CD4-positive, alpha-beta T cell (primary cell): ENCODE data around the gene PTRH1. TPM values are rescaled to one million over a fixed set of nuclear protein-coding genes. Genes with fewer than 3 reads are reported as not detected.

Experiments
- ATAC-seq: fragments of 200-7000 bp; cut with Tn5 transposase; one replicate; pipeline ENCODE4 v1.10.0; 2022; ENCODE audit warnings: mild to moderate bottlenecking; ENCODE audit not compliant: poor library complexity
- CTCF ChIA-PET: fragments of 350-600 bp; sonication (Branson Sonifier 250); formaldehyde crosslinking; loops from one replicate; lab custom pipeline; 2021; ENCODE audit warnings: antibody characterized with exemption, inconsistent platforms; lab: Charles Lee
- POLR2A ChIA-PET: fragments of 350-600 bp; sonication (Branson Sonifier 250); formaldehyde crosslinking; loops from one replicate; lab custom pipeline; 2021; ENCODE audit warnings: antibody characterized with exemption, inconsistent platforms; lab: Charles Lee
- DNase-seq, 14 experiments: peaks; one replicate each; pipeline ENCODE4 v3.0.0-alpha.2; 2013 to 2020; ENCODE audit warnings: mixed read lengths in 2 of 14
- H3K27ac ChIP-seq, 2 donors: one replicate each; pipeline versions ENCODE4 v1.5.1 to v1.7.0; 2013; ENCODE audit warnings: low read length in 2 of 2, low read depth in 1 of 2, mild to moderate bottlenecking in 1 of 2
- H3K27me3 ChIP-seq, 2 experiments: 1 replicate in 1 of 2; 2 replicates in 1 of 2; pipeline versions ENCODE4 v1.6.1 to v1.7.0; 2013; ENCODE audit warnings: low read length in 2 of 2, control low read depth in 1 of 2, mild to moderate bottlenecking in 1 of 2, moderate library complexity in 1 of 2; ENCODE audit not compliant: insufficient read depth in 2 of 2, control insufficient read depth in 1 of 2
- H3K36me3 ChIP-seq: one replicate; pipeline ENCODE4 v1.6.1; 2013; ENCODE audit warnings: low read length, control low read depth; ENCODE audit not compliant: insufficient read depth
- H3K4me1 ChIP-seq: one replicate; pipeline ENCODE4 v1.6.1; 2013; ENCODE audit warnings: low read length, control low read depth; ENCODE audit not compliant: insufficient read depth
- H3K4me3 ChIP-seq: one replicate; pipeline ENCODE4 v1.5.1; 2013; ENCODE audit warnings: mild to moderate bottlenecking, low read length, moderate library complexity
- H3K9me3 ChIP-seq, 2 experiments: 1 replicate in 1 of 2; 2 replicates in 1 of 2; pipeline versions ENCODE4 v1.6.1 to v1.7.0; 2013; ENCODE audit warnings: low read length in 2 of 2, mild to moderate bottlenecking in 2 of 2, control low read depth in 1 of 2, moderate library complexity in 1 of 2; ENCODE audit not compliant: control insufficient read depth in 1 of 2, insufficient read depth in 1 of 2
- H3K27ac Mint-ChIP-seq: one replicate; pipeline ENCODE4 v1.8.0; 2020; ENCODE audit warnings: mixed read lengths
- H3K27me3 Mint-ChIP-seq: one replicate; pipeline ENCODE4 v1.8.0; 2021; ENCODE audit warnings: mixed read lengths
- H3K36me3 Mint-ChIP-seq: one replicate; pipeline ENCODE4 v1.8.0; 2021; ENCODE audit warnings: low read depth, mixed read lengths
- H3K4me1 Mint-ChIP-seq: one replicate; pipeline ENCODE4 v1.8.0; 2021; ENCODE audit warnings: low read depth, mixed read lengths
- H3K4me3 Mint-ChIP-seq: one replicate; pipeline ENCODE4 v1.8.0; 2020; ENCODE audit warnings: mild to moderate bottlenecking, mixed read lengths
- H3K9me3 Mint-ChIP-seq: one replicate; pipeline ENCODE4 v1.8.0; 2020; ENCODE audit warnings: mixed read lengths
- intact Hi-C, 2 experiments: fragments of 100-400 bp; cut with DNase I in 1 of 2; cut with micrococcal nuclease in 1 of 2; formaldehyde crosslinking; loops; one replicate each; pipeline versions ENCODE4 v1.15.1 to v1.9.0; 2023 to 2025; cut with DNase I, micrococcal nuclease
- total RNA-seq, 174 experiments: library from RNA in 2 of 174; stranded (reverse) in 2 of 174; gene quantifications; one replicate each; pipeline ENCODE4 v1.2.3 and lab custom pipeline; 2021 to 2026
- TF ChIP-seq, protein P1 (sequence below): fragments of 200-600 bp; IDR thresholded peaks from one replicate; pipeline ENCODE4 v1.8.0; 2022; ENCODE audit warnings: antibody characterized with exemption, mild to moderate bottlenecking

PTRH1 gene
- total RNA-seq, 2 experiments from 2014 or later: 4.5 to 5.9 TPM

DNA sequence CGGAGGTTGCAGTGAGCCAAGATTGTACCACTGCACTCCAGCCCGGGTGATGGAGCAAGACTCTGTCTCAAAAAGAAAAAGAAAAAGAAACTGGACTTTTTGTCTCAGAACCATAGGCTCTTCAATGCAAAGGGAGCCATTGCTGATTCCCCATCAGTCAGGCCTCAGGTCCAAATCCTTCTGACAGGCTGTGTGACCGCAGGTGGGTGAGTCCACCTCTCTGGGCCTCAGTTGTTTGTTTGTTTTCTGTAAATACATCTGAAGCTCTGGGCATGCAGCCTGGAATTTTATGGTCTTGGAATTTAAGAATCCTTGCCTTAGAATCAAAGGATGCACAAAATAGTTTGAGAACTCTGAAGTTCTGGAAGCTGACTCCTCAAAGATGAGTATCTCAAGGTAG is 40.8 kb upstream of the PTRH1 start:
- H3K27ac Mint-ChIP-seq: no peak overlapping the region
- no peaks in the 10 kb centered on the region for H3K27me3 ChIP-seq
- no peak overlapping the region for H3K27ac ChIP-seq
- H3K9me3 ChIP-seq: no peaks in the 10 kb centered on the region
- no peak overlapping the region for H3K4me3 Mint-ChIP-seq
- intact Hi-C loops: no loop called here
- no peaks in the 10 kb centered on the region for H3K9me3 Mint-ChIP-seq
- peaks cover 9% of the 10 kb centered on the region for H3K4me1 Mint-ChIP-seq
- H3K36me3 ChIP-seq: peaks cover 68% of the 10 kb centered on the region
- POLR2A ChIA-PET: interaction anchor here (1.8 kb wide), 1 partner anchor 29 kb away, joined by 7 read pairs; the partner anchor contains the start of gene CDK9
- ATAC-seq (no peak), DNase-seq (no peak)
- peaks cover 9% of the 10 kb centered on the region for H3K4me1 ChIP-seq
- CTCF ChIA-PET: interaction anchor here (0.7 to 1.1 kb wide), 3 partner anchors 21 to 137 kb away, joined by 3 to 4 read pairs (median 3); no protein-coding TSS in a partner anchor
- no peak overlapping the region for H3K4me3 ChIP-seq
- TF ChIP-seq, protein P1, sequence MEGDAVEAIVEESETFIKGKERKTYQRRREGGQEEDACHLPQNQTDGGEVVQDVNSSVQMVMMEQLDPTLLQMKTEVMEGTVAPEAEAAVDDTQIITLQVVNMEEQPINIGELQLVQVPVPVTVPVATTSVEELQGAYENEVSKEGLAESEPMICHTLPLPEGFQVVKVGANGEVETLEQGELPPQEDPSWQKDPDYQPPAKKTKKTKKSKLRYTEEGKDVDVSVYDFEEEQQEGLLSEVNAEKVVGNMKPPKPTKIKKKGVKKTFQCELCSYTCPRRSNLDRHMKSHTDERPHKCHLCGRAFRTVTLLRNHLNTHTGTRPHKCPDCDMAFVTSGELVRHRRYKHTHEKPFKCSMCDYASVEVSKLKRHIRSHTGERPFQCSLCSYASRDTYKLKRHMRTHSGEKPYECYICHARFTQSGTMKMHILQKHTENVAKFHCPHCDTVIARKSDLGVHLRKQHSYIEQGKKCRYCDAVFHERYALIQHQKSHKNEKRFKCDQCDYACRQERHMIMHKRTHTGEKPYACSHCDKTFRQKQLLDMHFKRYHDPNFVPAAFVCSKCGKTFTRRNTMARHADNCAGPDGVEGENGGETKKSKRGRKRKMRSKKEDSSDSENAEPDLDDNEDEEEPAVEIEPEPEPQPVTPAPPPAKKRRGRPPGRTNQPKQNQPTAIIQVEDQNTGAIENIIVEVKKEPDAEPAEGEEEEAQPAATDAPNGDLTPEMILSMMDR: no peak
- H3K36me3 Mint-ChIP-seq: peaks cover 42% of the 10 kb centered on the region
- H3K27me3 Mint-ChIP-seq: no peaks in the 10 kb centered on the region

DNA sequence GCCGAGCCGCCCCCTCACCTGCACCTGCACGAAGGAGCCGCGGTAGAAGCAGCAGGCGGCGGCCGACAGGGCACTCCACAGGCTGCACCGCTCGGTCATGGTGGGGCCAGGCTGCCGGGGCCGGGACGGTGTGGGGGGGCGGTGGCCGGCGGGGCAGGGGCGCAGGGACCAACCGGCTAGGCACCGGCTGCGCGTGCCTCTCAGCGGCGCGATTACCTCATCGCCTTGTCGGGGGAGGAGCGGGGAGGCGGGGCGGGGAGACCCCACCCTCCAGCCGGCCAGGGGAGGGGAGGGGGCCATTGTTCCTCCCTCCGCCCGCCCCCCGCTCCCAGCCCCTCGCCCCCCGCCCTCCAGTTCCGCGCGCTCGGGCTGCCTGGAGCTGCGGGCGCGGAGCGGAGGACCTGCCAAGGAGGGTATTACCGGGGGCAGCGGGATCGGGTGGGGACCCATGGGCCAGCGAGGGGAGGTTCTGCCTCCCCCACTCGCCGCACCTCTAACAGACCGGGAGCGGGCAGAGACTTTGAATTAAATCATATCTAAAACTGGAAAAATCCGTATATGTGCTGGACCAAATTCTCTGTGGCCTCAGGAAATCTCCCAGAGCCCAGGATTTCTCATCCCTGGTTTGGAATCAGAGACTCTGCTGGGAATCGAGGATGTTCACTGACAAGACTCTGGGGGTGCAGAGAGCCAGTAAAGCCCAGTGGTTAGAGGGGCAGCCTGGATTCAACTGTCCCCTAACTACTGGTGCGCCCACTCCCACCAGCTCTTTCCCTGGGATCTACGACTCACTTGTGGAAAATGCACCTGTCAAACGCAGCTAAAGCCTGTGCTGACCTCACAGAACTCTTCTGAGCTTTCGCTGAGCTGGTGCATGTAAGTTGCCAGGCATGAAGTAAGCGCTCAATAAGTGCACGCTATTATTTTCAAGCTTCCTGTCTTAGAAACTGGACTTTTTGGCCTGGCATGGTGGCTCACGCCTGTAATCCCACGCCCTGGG is 39.9 kb upstream of the PTRH1 start:
- TF ChIP-seq, protein P1: no peak
- H3K27ac ChIP-seq: no peak overlapping the region
- intact Hi-C loops: no loop called here
- no peak for DNase-seq
- H3K4me3 ChIP-seq: no peak overlapping the region
- peaks cover 46% of the 10 kb centered on the region for H3K36me3 Mint-ChIP-seq
- H3K27me3 Mint-ChIP-seq: no peaks in the 10 kb centered on the region
- ChIA-PET CTCF (no interaction called here), POLR2A (no interaction called here)
- no peaks in the 10 kb centered on the region for H3K9me3 ChIP-seq
- H3K27me3 ChIP-seq: no peaks in the 10 kb centered on the region
- no peak overlapping the region for H3K27ac Mint-ChIP-seq
- H3K4me1 ChIP-seq: peaks cover 9% of the 10 kb centered on the region
- no peak overlapping the region for H3K4me3 Mint-ChIP-seq
- H3K9me3 Mint-ChIP-seq: no peaks in the 10 kb centered on the region
- ATAC-seq: no peak
- peaks cover 12% of the 10 kb centered on the region for H3K4me1 Mint-ChIP-seq
- peaks cover 70% of the 10 kb centered on the region for H3K36me3 ChIP-seq

DNA sequence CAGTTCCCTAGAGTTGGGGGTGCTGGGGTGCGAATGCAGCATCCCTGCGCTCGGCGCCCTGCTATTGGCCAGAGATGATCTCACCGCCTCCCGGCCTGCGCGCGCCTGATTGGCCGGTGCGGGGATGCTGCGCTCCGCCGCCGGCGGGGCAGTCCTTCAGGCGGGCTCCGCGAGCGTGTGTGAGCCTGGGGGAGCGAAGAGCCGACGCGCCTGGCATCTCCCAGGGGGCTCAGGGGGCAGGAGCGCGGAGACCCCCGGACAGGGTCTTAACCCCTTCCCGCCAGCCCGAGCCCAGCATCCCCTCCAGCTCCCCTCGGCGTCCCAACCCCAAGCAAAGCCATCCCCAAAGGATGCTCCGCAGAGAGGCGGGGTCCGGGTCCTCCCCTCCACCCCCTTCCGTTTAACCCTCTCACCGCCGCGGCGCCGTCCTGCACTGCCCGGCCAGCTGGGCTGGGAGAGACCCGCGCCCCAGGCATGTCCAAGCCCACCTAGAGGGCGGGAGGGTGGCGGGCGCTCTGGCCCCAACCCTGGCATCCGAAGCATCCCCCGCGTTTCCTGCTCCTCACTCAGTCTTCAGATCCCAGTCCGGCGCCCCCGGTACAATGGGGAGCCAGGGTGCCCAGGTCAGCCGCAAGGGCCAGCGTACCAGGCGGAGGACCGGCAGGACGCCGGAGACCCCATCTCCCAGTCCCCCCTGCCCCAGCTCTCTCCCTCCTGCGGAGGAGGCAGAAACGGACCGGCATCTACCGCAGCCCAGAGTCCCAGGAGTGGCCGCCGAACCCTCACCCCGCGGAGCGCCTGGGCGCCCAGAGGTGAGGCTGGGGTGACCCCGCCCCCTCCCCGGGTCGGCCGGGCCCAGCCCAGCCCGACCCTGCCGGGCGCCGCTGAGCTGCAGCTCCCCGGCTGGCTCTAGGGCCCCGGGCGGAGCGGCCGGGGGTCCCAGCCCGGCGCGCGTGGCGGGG is 38.9 kb upstream of the PTRH1 start:
- no peak for ATAC-seq
- TF ChIP-seq, protein P1: no peak
- Histone ChIP-seq H3K4me1 (peaks cover 9% of the 10 kb centered on the region), H3K36me3 (peaks cover 71% of the 10 kb centered on the region), H3K27me3 (no peaks in the 10 kb centered on the region), H3K27ac (no peak overlapping the region), H3K4me3 (no peak overlapping the region), H3K9me3 (no peaks in the 10 kb centered on the region)
- DNase-seq: no peak
- Mint-ChIP-seq H3K9me3 (no peaks in the 10 kb centered on the region), H3K36me3 (peaks cover 48% of the 10 kb centered on the region), H3K27ac (no peak overlapping the region), H3K4me3 (no peak overlapping the region), H3K27me3 (no peaks in the 10 kb centered on the region), H3K4me1 (peaks cover 13% of the 10 kb centered on the region)
- ChIA-PET CTCF (no interaction called here), POLR2A (no interaction called here)
- intact Hi-C loops: no loop called here
